ENCODE data around the gene GULP1.

Gene GULP1

DNA sequence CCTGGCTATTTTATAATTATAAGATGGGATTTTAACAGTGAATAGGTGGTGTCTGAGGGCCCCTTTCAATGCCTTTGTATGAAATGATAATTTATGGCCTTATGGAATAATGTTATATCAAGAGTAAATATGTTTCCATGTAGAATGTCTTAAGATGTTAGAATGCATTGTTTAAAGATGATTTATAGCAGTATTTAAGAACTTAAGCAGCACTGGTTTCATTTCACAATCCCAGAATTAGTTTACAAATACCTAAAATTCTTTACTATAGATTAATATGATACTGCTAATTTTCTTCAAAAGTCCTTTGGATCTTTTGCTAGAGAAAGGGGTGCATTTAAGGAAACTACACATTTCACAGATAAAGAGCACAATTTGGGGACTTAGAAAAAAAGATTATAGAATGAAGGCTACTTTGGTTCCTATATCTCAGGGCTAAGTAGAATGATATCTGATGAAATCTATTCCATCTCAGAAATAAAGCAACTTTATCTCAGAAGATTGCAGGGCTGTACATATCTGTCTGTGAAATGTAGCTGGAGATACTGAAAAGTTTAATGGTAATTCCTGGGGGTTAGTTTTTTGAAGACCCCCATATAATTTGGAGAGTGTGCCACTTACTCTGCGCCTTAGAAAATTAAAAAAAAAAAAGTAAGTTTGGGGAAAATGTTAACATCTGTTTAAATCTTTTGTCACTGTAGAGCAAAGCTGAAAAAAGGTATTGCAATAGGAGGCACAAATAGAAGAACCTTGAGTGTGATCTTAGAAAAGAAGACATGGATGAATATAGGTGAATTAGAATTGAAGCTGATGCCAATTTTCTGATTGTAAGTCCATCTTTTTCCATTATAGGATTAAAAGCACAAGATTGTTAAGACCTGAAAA lies 123.4 kb downstream of the GULP1 start:
- Histone ChIP-seq H3K27ac (ENCODE audit: low read depth, low read length) (no peak overlapping the region), H4K20me1 (ENCODE audit: control insufficient read depth, insufficient read depth, low read depth, low read length) (no peaks in the 10 kb centered on the region), H3F3A (ENCODE audit: control insufficient read depth, insufficient read depth) (no peaks in the 10 kb centered on the region), H3K36me3 (ENCODE audit: control insufficient read depth, low read length) (no peaks in the 10 kb centered on the region), H3K27me3 (ENCODE audit: control insufficient read depth, low read length) (no peaks in the 10 kb centered on the region), H3K9me3 (ENCODE audit: control insufficient read depth, insufficient read depth, low read length) (no peaks in the 10 kb centered on the region), H3K4me3 (ENCODE audit: low read length) (no peak overlapping the region), H3K4me2 (ENCODE audit: low read length) (no peak overlapping the region), H3K9me2 (replicated peaks; ENCODE audit: control insufficient read depth, low read length) (no peaks in the 10 kb centered on the region), H3K4me1 (ENCODE audit: control insufficient read depth, low read length) (0 out of 2 replicates have a peak, but pooled peaks cover 3% of the 10 kb centered on the region), H3K79me2 (ENCODE audit: control insufficient read depth, low read length) (no peaks in the 10 kb centered on the region)
- TF ChIP-seq CTCF (IDR thresholded peaks at IDR 0.05; ENCODE audit: low read depth, low read length, poor library complexity, severe bottlenecking) (no peak), EZH2phosphoT487 (IDR thresholded peaks at IDR 0.05; ENCODE audit: borderline replicate concordance, low read length) (no peak)

GRCh38 chr2:188415754-188416083 lies 124.0 kb downstream of the GULP1 start:
- no peak for TF ChIP-seq CTCF (IDR thresholded peaks at IDR 0.05; ENCODE audit: low read depth, low read length, poor library complexity, severe bottlenecking)
- no peak for TF ChIP-seq EZH2phosphoT487 (IDR thresholded peaks at IDR 0.05; ENCODE audit: borderline replicate concordance, low read length)
- no peaks in the 10 kb centered on the region for H4K20me1 ChIP-seq (ENCODE audit: control insufficient read depth, insufficient read depth, low read depth, low read length)
- H3F3A ChIP-seq (ENCODE audit: control insufficient read depth, insufficient read depth) = no peaks in the 10 kb centered on the region
- no peak overlapping the region for H3K4me3 ChIP-seq (ENCODE audit: low read length)
- H3K4me2 ChIP-seq (ENCODE audit: low read length) = no peak overlapping the region
- no peaks in the 10 kb centered on the region for H3K9me3 ChIP-seq (ENCODE audit: control insufficient read depth, insufficient read depth, low read length)
- no peaks in the 10 kb centered on the region for H3K27me3 ChIP-seq (ENCODE audit: control insufficient read depth, low read length)
- H3K4me1 ChIP-seq (ENCODE audit: control insufficient read depth, low read length) = no peaks in the 10 kb centered on the region
- no peaks in the 10 kb centered on the region for H3K9me2 ChIP-seq (replicated peaks; ENCODE audit: control insufficient read depth, low read length)
- H3K27ac ChIP-seq (ENCODE audit: low read depth, low read length) = no peak overlapping the region
- no peaks in the 10 kb centered on the region for H3K36me3 ChIP-seq (ENCODE audit: control insufficient read depth, low read length)
- H3K79me2 ChIP-seq (ENCODE audit: control insufficient read depth, low read length) = no peaks in the 10 kb centered on the region

DNA sequence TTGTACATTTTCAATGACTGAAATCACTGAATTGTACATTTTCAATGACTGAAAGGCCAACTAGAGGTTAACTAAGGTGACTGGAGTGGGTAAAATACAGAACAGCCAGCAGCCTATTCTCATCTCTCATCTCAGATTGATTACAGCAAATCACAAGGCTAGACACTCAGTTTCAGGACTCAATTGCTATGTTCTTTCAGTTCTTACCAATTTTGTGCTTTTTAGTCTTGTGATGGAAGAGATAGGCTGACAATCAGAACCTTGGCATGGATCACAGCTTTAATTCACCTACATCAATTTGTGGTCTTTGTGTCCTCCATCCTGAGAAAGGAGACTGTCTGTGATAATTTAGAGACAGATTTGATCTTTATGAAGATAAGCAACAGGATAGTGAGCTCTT lies 124.7 kb downstream of the GULP1 start:
- H3F3A ChIP-seq (ENCODE audit: control insufficient read depth, insufficient read depth) = no peaks in the 10 kb centered on the region
- no peak overlapping the region for H3K4me2 ChIP-seq (ENCODE audit: low read length)
- no peaks in the 10 kb centered on the region for H3K27me3 ChIP-seq (ENCODE audit: control insufficient read depth, low read length)
- H4K20me1 ChIP-seq (ENCODE audit: control insufficient read depth, insufficient read depth, low read depth, low read length) = no peaks in the 10 kb centered on the region
- TF ChIP-seq EZH2phosphoT487 (IDR thresholded peaks at IDR 0.05; ENCODE audit: borderline replicate concordance, low read length) (no peak), CTCF (IDR thresholded peaks at IDR 0.05; ENCODE audit: low read depth, low read length, poor library complexity, severe bottlenecking) (no peak)
- no peak overlapping the region for H3K4me3 ChIP-seq (ENCODE audit: low read length)
- no peaks in the 10 kb centered on the region for H3K4me1 ChIP-seq (ENCODE audit: control insufficient read depth, low read length)
- H3K9me2 ChIP-seq (replicated peaks; ENCODE audit: control insufficient read depth, low read length) = no peaks in the 10 kb centered on the region
- H3K36me3 ChIP-seq (ENCODE audit: control insufficient read depth, low read length) = no peaks in the 10 kb centered on the region
- H3K27ac ChIP-seq (ENCODE audit: low read depth, low read length) = no peak overlapping the region
- no peaks in the 10 kb centered on the region for H3K79me2 ChIP-seq (ENCODE audit: control insufficient read depth, low read length)
- H3K9me3 ChIP-seq (ENCODE audit: control insufficient read depth, insufficient read depth, low read length) = no peaks in the 10 kb centered on the region
